SK-N-SH treated with all-trans-retinoic acid at 6 μM for 48 hours (cell line): ENCODE results near the gene HHIPL1.

ENCODE experiments used
- ATAC-seq: fragments of 200-7000 bp; cut with Tn5 transposase; 3 replicates; pipeline ENCODE4 v1.9.1; 2020; ENCODE audit warnings: mild to moderate bottlenecking, moderate library complexity
- ARNTL ChIP-seq: fragments of 450-650 bp; formaldehyde crosslinking; IDR thresholded peaks from 2 replicates; pipeline ENCODE4 v1.5.0; 2020; ENCODE audit warnings: low read depth, mild to moderate bottlenecking, moderate library complexity, borderline replicate concordance
- BACH2 ChIP-seq: fragments of 250-450 bp; sonication (Bioruptor Pico); IDR thresholded peaks from 2 replicates; pipeline ENCODE4 v1.9.0; 2021; ENCODE audit warnings: mild to moderate bottlenecking, borderline replicate concordance
- CREB5 ChIP-seq: fragments of 250-450 bp; sonication (Bioruptor Pico); IDR thresholded peaks from 2 replicates; pipeline ENCODE4 v1.5.1; 2020; ENCODE audit warnings: low read depth, mild to moderate bottlenecking, moderate library complexity
- CSDC2 ChIP-seq: fragments of 250-450 bp; sonication (Bioruptor Pico); IDR thresholded peaks from 2 replicates; pipeline ENCODE4 v1.5.0; 2020; ENCODE audit warnings: mild to moderate bottlenecking, moderate library complexity
- CSRNP3 ChIP-seq: fragments of 250-450 bp; sonication (Bioruptor Pico); IDR thresholded peaks from 2 replicates; pipeline ENCODE4 v1.5.1; 2021; ENCODE audit warnings: mild to moderate bottlenecking, moderate library complexity
- ESRRG ChIP-seq: fragments of 250-450 bp; sonication (Bioruptor Pico); IDR thresholded peaks from 2 replicates; pipeline ENCODE4 v1.6.1; 2021; ENCODE audit warnings: mild to moderate bottlenecking
- GLIS3 ChIP-seq: fragments of 250-450 bp; sonication (Bioruptor Pico); IDR thresholded peaks from 2 replicates; pipeline ENCODE4 v1.5.0; 2020; ENCODE audit warnings: mild to moderate bottlenecking, moderate library complexity
- OSR1 ChIP-seq: fragments of 250-450 bp; sonication (Bioruptor Pico); IDR thresholded peaks from 2 replicates; pipeline ENCODE4 v1.8.0; 2022; ENCODE audit warnings: moderate library complexity, mild to moderate bottlenecking, inconsistent platforms
- PATZ1 ChIP-seq: fragments of 250-450 bp; sonication (Bioruptor Pico); IDR thresholded peaks from 2 replicates; pipeline ENCODE4 v1.8.0; 2020; ENCODE audit warnings: mild to moderate bottlenecking, moderate library complexity, borderline replicate concordance
- PPARA ChIP-seq: fragments of 250-450 bp; sonication (Bioruptor Pico); IDR thresholded peaks from 2 replicates; pipeline ENCODE4 v1.5.0; 2020; ENCODE audit warnings: mild to moderate bottlenecking, borderline replicate concordance
- SNAI2 ChIP-seq: fragments of 250-450 bp; sonication (Bioruptor Pico); IDR thresholded peaks from 2 replicates; pipeline ENCODE4 v1.5.0; 2020; ENCODE audit warnings: mild to moderate bottlenecking, moderate library complexity
- TOX ChIP-seq: fragments of 250-450 bp; sonication (Bioruptor Pico); IDR thresholded peaks from 2 replicates; pipeline ENCODE4 v1.8.0; 2021; ENCODE audit warnings: mild to moderate bottlenecking, moderate library complexity, borderline replicate concordance
- TSHZ2 ChIP-seq: fragments of 250-450 bp; sonication (Bioruptor Pico); IDR thresholded peaks from 2 replicates; pipeline ENCODE4 v1.5.0; 2020; ENCODE audit warnings: mild to moderate bottlenecking, moderate library complexity
- ZC3H10 ChIP-seq: fragments of 250-450 bp; sonication (Bioruptor Pico); IDR thresholded peaks from 2 replicates; pipeline ENCODE4 v1.5.1; 2021; ENCODE audit warnings: mild to moderate bottlenecking, moderate library complexity
- ZFP3 ChIP-seq: fragments of 250-450 bp; sonication (Bioruptor Pico); IDR thresholded peaks from 2 replicates; pipeline ENCODE4 v1.5.0; 2020; ENCODE audit warnings: mild to moderate bottlenecking, moderate library complexity
- ZNF565 ChIP-seq: fragments of 450-650 bp; formaldehyde crosslinking; conservative IDR thresholded peaks from 2 replicates; pipeline ENCODE4 v1.5.0; 2020; ENCODE audit warnings: low read depth, mild to moderate bottlenecking, moderate library complexity
- ZNF70 ChIP-seq: fragments of 450-650 bp; formaldehyde crosslinking; IDR thresholded peaks from 2 replicates; pipeline ENCODE4 v1.5.0; 2020; ENCODE audit warnings: mild to moderate bottlenecking, moderate library complexity
- ZNF8 ChIP-seq: fragments of 450-650 bp; formaldehyde crosslinking; IDR thresholded peaks from 2 replicates; pipeline ENCODE4 v1.5.0; 2020; ENCODE audit warnings: mild to moderate bottlenecking, moderate library complexity
- TF ChIP-seq, protein P1 (sequence below): fragments of 250-450 bp; sonication (Bioruptor Pico); IDR thresholded peaks from 2 replicates; pipeline ENCODE4 v1.8.0; 2021; ENCODE audit warnings: low read depth, mild to moderate bottlenecking, moderate library complexity, borderline replicate concordance

HHIPL1 gene

DNA sequence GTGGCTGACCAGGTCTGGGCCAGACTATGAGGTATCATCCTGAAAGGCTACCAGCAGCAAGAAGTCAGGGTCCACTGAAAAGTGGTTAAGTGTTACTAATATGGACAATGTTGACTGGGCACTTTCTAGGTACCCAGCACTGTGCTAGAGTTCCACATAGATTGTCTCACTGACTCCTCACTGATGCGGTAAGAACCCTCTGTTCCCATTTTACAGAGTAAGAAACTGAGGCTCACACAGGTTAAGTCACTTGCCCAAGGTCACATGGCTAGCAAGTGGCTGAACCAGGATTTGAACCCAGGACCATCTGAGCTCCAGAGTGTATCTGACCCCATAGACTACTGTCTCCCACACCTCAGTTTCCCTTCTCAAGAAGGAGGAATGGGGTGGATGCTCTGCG is 36.3 kb upstream of the HHIPL1 start:
- ATAC-seq, result no peak
- no peak for TF ChIP-seq ESRRG (CRISPR knock-in tag)
- no peak for TF ChIP-seq CSRNP3
- no peak for TF ChIP-seq GLIS3 (CRISPR knock-in tag)
- TF ChIP-seq ZFP3 (CRISPR knock-in tag), result no peak
- TF ChIP-seq PATZ1 (CRISPR knock-in tag), result no peak
- no peak for TF ChIP-seq SNAI2
- TF ChIP-seq, protein P1, sequence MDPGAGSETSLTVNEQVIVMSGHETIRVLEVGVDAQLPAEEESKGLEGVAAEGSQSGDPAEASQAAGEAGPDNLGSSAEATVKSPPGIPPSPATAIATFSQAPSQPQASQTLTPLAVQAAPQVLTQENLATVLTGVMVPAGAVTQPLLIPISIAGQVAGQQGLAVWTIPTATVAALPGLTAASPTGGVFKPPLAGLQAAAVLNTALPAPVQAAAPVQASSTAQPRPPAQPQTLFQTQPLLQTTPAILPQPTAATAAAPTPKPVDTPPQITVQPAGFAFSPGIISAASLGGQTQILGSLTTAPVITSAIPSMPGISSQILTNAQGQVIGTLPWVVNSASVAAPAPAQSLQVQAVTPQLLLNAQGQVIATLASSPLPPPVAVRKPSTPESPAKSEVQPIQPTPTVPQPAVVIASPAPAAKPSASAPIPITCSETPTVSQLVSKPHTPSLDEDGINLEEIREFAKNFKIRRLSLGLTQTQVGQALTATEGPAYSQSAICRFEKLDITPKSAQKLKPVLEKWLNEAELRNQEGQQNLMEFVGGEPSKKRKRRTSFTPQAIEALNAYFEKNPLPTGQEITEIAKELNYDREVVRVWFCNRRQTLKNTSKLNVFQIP (CRISPR knock-in tag), result no peak
- TF ChIP-seq ZNF70, result no peak
- no peak for TF ChIP-seq OSR1 (CRISPR knock-in tag)
- no peak for TF ChIP-seq ZC3H10 (CRISPR knock-in tag)
- TF ChIP-seq ARNTL (CRISPR knock-in tag), result no peak
- TF ChIP-seq CSDC2, result no peak
- TF ChIP-seq, all 23 proteins: peak for 0

- no peak for ATAC-seq
- TF ChIP-seq ZFP3 (CRISPR knock-in tag), result no peak
- TF ChIP-seq CSDC2, result no peak
- no peak for TF ChIP-seq ZNF8 (CRISPR knock-in tag)
- TF ChIP-seq PATZ1 (CRISPR knock-in tag), result no peak
Measured at GRCh38 chr14:99609245-99610170, 35.4 kb upstream of the HHIPL1 start.

- no peak for ATAC-seq
- TF ChIP-seq PPARA (no peak), TOX (CRISPR knock-in tag) (no peak), ZNF70 (no peak), BACH2 (CRISPR knock-in tag) (no peak), ARNTL (CRISPR knock-in tag) (no peak), OSR1 (CRISPR knock-in tag) (no peak), ZNF565 (CRISPR knock-in tag) (no peak), TSHZ2 (no peak), PATZ1 (CRISPR knock-in tag) (no peak), CREB5 (no peak)
- TF ChIP-seq, protein P1 (CRISPR knock-in tag), result no peak
Measured at GRCh38 chr14:99611646-99612045, 33.3 kb upstream of the HHIPL1 start.
